WERI-Rb-1 (cell line): ENCODE measurements around the gene SYCP2.

Experiments
- DNase-seq: peaks from one replicate; pipeline ENCODE4 v3.0.0-alpha.2; 2020
- H3K27ac ChIP-seq: fragments of 250-450 bp; sonication (Bioruptor Pico); 2 replicates; pipeline ENCODE4 v1.5.1; 2020; ENCODE audit warnings: mild to moderate bottlenecking, moderate library complexity
- H3K27me3 ChIP-seq: fragments of 250-450 bp; sonication (Bioruptor Pico); 2 replicates; pipeline ENCODE4 v1.5.1; 2021; ENCODE audit warnings: mild to moderate bottlenecking, low read depth, moderate library complexity; ENCODE audit not compliant: insufficient read depth, severe bottlenecking
- H3K36me3 ChIP-seq: fragments of 250-450 bp; sonication (Bioruptor Pico); 2 replicates; pipeline ENCODE4 v1.5.1; 2020; ENCODE audit warnings: mild to moderate bottlenecking, moderate library complexity
- H3K4me3 ChIP-seq: 2 replicates; pipeline ENCODE4 v1.5.1; 2011; ENCODE audit warnings: low read depth, mild to moderate bottlenecking, control low read depth, low read length
- H3K9me3 ChIP-seq: fragments of 250-450 bp; sonication (Bioruptor Pico); 2 replicates; pipeline ENCODE4 v1.5.1; 2021; ENCODE audit warnings: mild to moderate bottlenecking, moderate library complexity; ENCODE audit not compliant: severe bottlenecking
- CTCF ChIP-seq: IDR thresholded peaks from 2 replicates; pipeline ENCODE4 v1.5.1; 2011; ENCODE audit warnings: low read depth, mild to moderate bottlenecking, control low read depth, inconsistent platforms, low read length

Gene SYCP2

DNA sequence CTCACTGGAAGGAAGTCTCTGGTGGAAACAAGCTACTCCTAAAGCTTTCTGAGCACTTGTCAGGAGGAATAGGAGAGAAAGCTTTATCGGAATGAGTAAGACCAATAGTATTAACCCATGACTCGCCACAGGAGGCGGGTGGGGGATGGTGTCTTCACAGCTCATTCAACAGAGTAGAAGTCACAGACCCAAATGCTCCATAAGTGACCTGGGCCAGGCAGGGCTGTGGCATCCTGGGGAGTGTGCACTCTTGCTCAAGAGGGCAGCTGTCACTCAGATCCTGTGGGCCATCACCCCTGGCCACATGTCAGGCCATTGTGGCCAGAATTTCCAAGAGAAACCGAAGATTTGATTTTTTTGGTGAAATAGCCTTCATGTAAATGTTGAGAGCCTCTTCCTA, 116.0 kb downstream of the SYCP2 start:
- DNase-seq = no peak
- TF ChIP-seq CTCF = no peak
- H3K9me3 ChIP-seq = no peaks in the 10 kb centered on the region

GRCh38 chr20:59816146-59816738, 117.2 kb downstream of the SYCP2 start:
- DNase-seq = no peak
- TF ChIP-seq CTCF = no peak
- Histone ChIP-seq H3K36me3 (no peaks in the 10 kb centered on the region), H3K4me3 (no peak overlapping the region), H3K9me3 (no peaks in the 10 kb centered on the region), H3K27me3 (peaks cover 95% of the 10 kb centered on the region), H3K27ac (no peak overlapping the region)

More for the DNA sequence above, 116.0 kb downstream of the SYCP2 start:
- H3K4me3 ChIP-seq = no peak overlapping the region
- no peak overlapping the region for H3K27ac ChIP-seq
- H3K36me3 ChIP-seq = no peaks in the 10 kb centered on the region
- H3K27me3 ChIP-seq = peaks cover 90% of the 10 kb centered on the region

- DNase-seq = no peak
- no peak for TF ChIP-seq CTCF
- H3K36me3 ChIP-seq = no peaks in the 10 kb centered on the region
Measured at GRCh38 chr20:59814840-59815340, 118.5 kb downstream of the SYCP2 start.

DNA sequence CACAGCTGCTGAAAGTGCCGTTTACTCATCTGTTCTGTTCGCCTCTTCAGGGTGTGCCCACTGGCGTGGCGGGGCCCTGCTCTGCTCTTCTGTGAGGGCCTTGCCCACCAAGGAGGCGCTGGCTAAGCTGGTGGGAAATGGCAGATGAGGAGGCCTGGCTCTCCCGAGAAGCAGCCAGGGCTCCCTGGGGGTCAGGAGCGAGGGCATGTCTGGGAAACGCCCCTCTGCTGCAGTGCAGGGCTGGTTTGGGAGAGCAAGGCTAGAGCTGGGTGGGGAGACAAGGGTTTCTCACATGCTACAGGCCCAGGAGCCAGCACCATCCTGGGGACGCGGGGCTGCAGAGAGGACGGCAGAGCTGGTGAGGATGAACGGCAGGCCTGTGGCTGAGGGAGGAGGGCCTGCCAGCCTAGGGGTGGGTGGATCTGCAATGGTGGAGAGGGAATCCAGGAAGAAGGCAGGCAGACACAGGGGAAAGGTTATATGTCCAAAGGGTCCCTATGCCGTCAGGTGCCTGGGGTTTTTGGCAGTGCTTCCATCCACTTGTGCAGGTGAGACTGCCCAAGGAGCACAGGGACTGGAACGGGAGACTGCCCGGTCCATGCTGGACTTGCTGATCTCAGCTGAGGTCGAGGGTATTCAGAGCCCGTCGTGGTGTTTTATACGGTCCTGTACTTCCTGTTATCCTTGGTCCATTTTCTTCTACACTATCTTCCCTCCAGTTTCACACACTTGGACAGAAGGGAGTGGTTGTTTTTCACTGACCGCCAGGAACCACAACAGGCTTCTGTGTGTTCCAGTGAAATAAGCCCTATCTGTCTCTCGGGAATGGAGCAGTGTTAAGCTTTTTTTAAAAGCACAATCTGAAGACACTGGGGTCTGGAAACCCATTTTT, 119.2 kb downstream of the SYCP2 start:
- DNase-seq = no peak
- Histone ChIP-seq H3K9me3 (no peaks in the 10 kb centered on the region), H3K36me3 (no peaks in the 10 kb centered on the region), H3K27ac (no peak overlapping the region), H3K4me3 (no peak overlapping the region), H3K27me3 (peaks cover 98% of the 10 kb centered on the region)
- TF ChIP-seq CTCF = no peak

More at GRCh38 chr20:59814840-59815340, 118.5 kb downstream of the SYCP2 start:
- Histone ChIP-seq H3K27me3 (peaks cover 95% of the 10 kb centered on the region), H3K4me3 (no peak overlapping the region), H3K9me3 (no peaks in the 10 kb centered on the region), H3K27ac (no peak overlapping the region)
